DND-41 (cell line): ENCODE results near the gene DNAJC5.
"Not testable (repeated sequence)": the region's sequence is repeated elsewhere in the genome, so short reads cannot be mapped to it uniquely, and the experiment has no call there.

Source experiments
- ATAC-seq: fragments of 200-7000 bp; cut with Tn5 transposase; 3 replicates; pipeline ENCODE4 v1.9.1; 2021; ENCODE audit warnings: low read depth; ENCODE audit not compliant: insufficient read depth
- DNase-seq: peaks from one replicate; pipeline ENCODE4 v3.0.0-alpha.2; 2020
- H2AFZ ChIP-seq: 2 replicates; pipeline ENCODE4 v1.6.0; 2012; ENCODE audit warnings: low read depth, low read length
- H3K27ac ChIP-seq: 2 replicates; pipeline ENCODE4 v1.5.1; 2012; ENCODE audit warnings: low read length, inconsistent platforms
- H3K27me3 ChIP-seq: fragments of 200-600 bp; sonication (generic); 2 replicates; pipeline ENCODE4 v1.6.0; 2012; ENCODE audit warnings: low read length, mild to moderate bottlenecking, inconsistent platforms; ENCODE audit not compliant: insufficient read depth, poor library complexity
- H3K36me3 ChIP-seq: 2 replicates; pipeline ENCODE4 v1.5.1; 2012; ENCODE audit warnings: low read length, inconsistent platforms; ENCODE audit not compliant: insufficient read depth
- H3K4me1 ChIP-seq: 2 replicates; pipeline ENCODE4 v1.5.1; 2012; ENCODE audit warnings: mild to moderate bottlenecking, low read length; ENCODE audit not compliant: insufficient read depth
- H3K4me2 ChIP-seq: 2 replicates; pipeline ENCODE4 v1.6.0; 2012; ENCODE audit warnings: mild to moderate bottlenecking, moderate library complexity, low read length, inconsistent platforms; ENCODE audit not compliant: insufficient read depth
- H3K4me3 ChIP-seq, 2 experiments: fragments of 200-600 bp in 1 of 2; shearing (Covaris generic) in 1 of 2; 2 replicates each; pipeline ENCODE4 v1.5.1; 2012 to 2016; ENCODE audit warnings: inconsistent platforms in 2 of 2, low read length in 2 of 2, mild to moderate bottlenecking in 2 of 2, low read depth in 1 of 2, moderate library complexity in 1 of 2
- H3K79me2 ChIP-seq: 2 replicates; pipeline ENCODE4 v1.6.0; 2012; ENCODE audit warnings: low read length, inconsistent platforms; ENCODE audit not compliant: insufficient read depth
- H3K9ac ChIP-seq: 2 replicates; pipeline ENCODE4 v1.6.0; 2012; ENCODE audit warnings: low read depth, mild to moderate bottlenecking, inconsistent platforms, low read length, moderate library complexity
- H3K9me3 ChIP-seq: 2 replicates; pipeline ENCODE4 v1.5.1; 2012; ENCODE audit warnings: low read length, moderate library complexity, mild to moderate bottlenecking, inconsistent platforms; ENCODE audit not compliant: insufficient read depth, severe bottlenecking
- H4K20me1 ChIP-seq: 2 replicates; pipeline ENCODE4 v1.6.0; 2012; ENCODE audit warnings: low read length; ENCODE audit not compliant: insufficient read depth
- CTCF ChIP-seq: IDR thresholded peaks from 2 replicates; pipeline ENCODE4 v1.5.1; 2012; ENCODE audit warnings: borderline replicate concordance, low read length, moderate library complexity, mild to moderate bottlenecking; ENCODE audit not compliant: poor library complexity, severe bottlenecking; ENCODE audit errors: extremely low read depth
- EZH2 ChIP-seq: IDR thresholded peaks from 3 replicates; pipeline ENCODE4 v1.6.1; 2012; ENCODE audit warnings: borderline replicate concordance, low read depth, mild to moderate bottlenecking, moderate library complexity, low read length, inconsistent platforms; ENCODE audit not compliant: severe bottlenecking

DNAJC5 gene

GRCh38 chr20:63873477-63873971 lies 21.4 kb upstream of the DNAJC5 start:
- TF ChIP-seq CTCF (no peak), EZH2 (no peak)
- no peak overlapping the region for H3K4me2 ChIP-seq

GRCh38 chr20:63874241-63874640 lies 20.7 kb upstream of the DNAJC5 start:
- H3K4me2 ChIP-seq: not testable (repeated sequence)
- peaks cover 20% of the 10 kb centered on the region for H4K20me1 ChIP-seq

More at GRCh38 chr20:63873477-63873971, 21.4 kb upstream of the DNAJC5 start:
- Histone ChIP-seq H4K20me1 (peaks cover 18% of the 10 kb centered on the region), H3K9ac (no peak overlapping the region), H3K4me1 (no peaks in the 10 kb centered on the region), H2AFZ (no peak overlapping the region), H3K27me3 (no peaks in the 10 kb centered on the region), H3K9me3 (no peaks in the 10 kb centered on the region), H3K79me2 (peaks cover 25% of the 10 kb centered on the region; the same call in 1 of the 2 replicates), H3K27ac (no peak overlapping the region), H3K4me3 (no peak overlapping the region), H3K36me3 (peaks cover 86% of the 10 kb centered on the region)
- ATAC-seq: no peak
- no peak for DNase-seq

GRCh38 chr20:63876489-63877036 lies 18.4 kb upstream of the DNAJC5 start:
- Histone ChIP-seq H3K79me2 (peaks cover 16% of the 10 kb centered on the region; the same call in 1 of the 2 replicates), H3K4me2 (no peak overlapping the region), H3K27me3 (no peaks in the 10 kb centered on the region), H4K20me1 (peaks cover 20% of the 10 kb centered on the region), H2AFZ (no peak overlapping the region), H3K36me3 (peaks cover 73% of the 10 kb centered on the region), H3K4me3 (no peak overlapping the region), H3K27ac (no peak overlapping the region), H3K9ac (no peak overlapping the region), H3K9me3 (no peaks in the 10 kb centered on the region), H3K4me1 (no peaks in the 10 kb centered on the region)
- TF ChIP-seq EZH2 (no peak), CTCF (no peak)
- no peak for ATAC-seq
- DNase-seq: no peak

More at GRCh38 chr20:63874241-63874640, 20.7 kb upstream of the DNAJC5 start:
- not testable (repeated sequence) for H3K4me3 ChIP-seq, H3K4me1 ChIP-seq, H3K9me3 ChIP-seq, DNase-seq, H3K27me3 ChIP-seq, H3K9ac ChIP-seq, ATAC-seq, H2AFZ ChIP-seq, H3K27ac ChIP-seq
- Histone ChIP-seq H3K36me3 (peaks cover 86% of the 10 kb centered on the region), H3K79me2 (peaks cover 19% of the 10 kb centered on the region; the same call in 1 of the 2 replicates)

GRCh38 chr20:63877755-63878470 lies 17.0 kb upstream of the DNAJC5 start:
- H3K79me2 ChIP-seq: peaks cover 16% of the 10 kb centered on the region; the same call in 1 of the 2 replicates
- H3K4me1 ChIP-seq: no peaks in the 10 kb centered on the region
- no peak for ATAC-seq

More at GRCh38 chr20:63877755-63878470, 17.0 kb upstream of the DNAJC5 start:
- TF ChIP-seq EZH2 (no peak), CTCF (no peak)
- DNase-seq: no peak
- Histone ChIP-seq H3K27ac (no peak overlapping the region), H3K4me2 (no peak overlapping the region), H3K27me3 (no peaks in the 10 kb centered on the region), H3K4me3 (no peak overlapping the region), H2AFZ (no peak overlapping the region), H3K9me3 (no peaks in the 10 kb centered on the region), H4K20me1 (peaks cover 32% of the 10 kb centered on the region), H3K36me3 (peaks cover 75% of the 10 kb centered on the region), H3K9ac (no peak overlapping the region)
